Measurements from ENCODE around the gene KMO. TPM values are rescaled to one million over a fixed set of nuclear protein-coding genes. Genes with fewer than 3 reads are reported as not detected.

KMO gene
- total and polyA plus RNA-seq, 2 of the 4 experiments (the other 2 are of a cell fraction), result not detected

DNA sequence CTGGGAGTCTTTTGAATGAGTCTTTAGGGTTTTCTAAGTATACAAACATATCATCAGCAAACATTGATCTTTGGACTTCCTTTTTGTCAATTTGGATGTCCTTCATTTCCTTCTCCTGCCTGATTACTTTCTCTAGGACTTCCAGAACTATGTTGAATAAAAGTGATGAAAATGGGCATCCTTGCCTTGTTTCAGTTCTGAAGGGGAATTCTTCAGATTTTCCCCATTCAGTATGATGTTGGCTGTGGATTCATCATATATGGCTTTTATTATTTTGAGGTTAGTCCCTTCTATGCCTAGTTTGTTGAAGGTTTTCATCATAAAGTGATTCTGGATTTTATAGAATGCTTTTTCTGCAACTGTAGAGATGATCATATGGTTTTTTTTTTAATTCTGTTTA, 42.0 kb downstream of the KMO start:
- H3K36me3 ChIP-seq (ENCODE audit: control insufficient read depth, insufficient read depth, low read length), result no peaks in the 10 kb centered on the region
- H4K5ac ChIP-seq (ENCODE audit: low read depth, low read length), result no peak overlapping the region
- in situ Hi-C loops (cut with MboI; ENCODE audit: low sequenced_read_pairs) (no loop called here), dilution Hi-C loops (cut with HindIII; ENCODE audit: low sequenced_read_pairs, unreplicated experiment) (no loop called here), intact Hi-C loops (cut with micrococcal nuclease) (no loop called here)
- no peaks in the 10 kb centered on the region for H4K20me1 ChIP-seq (ENCODE audit: insufficient read depth, low read length)
- H3K4me2 ChIP-seq (ENCODE audit: low read depth, low read length), result no peak overlapping the region
- no peak overlapping the region for H3K14ac ChIP-seq (replicated peaks; ENCODE audit: low read depth, low read length)
- no TSS peak for BruUV-seq (replicated peaks)
- ChIA-PET POLR2A (ENCODE audit: unreplicated experiment) (no interaction called here), CTCF (no interaction called here)
- no peak overlapping the region for H3K4ac ChIP-seq (ENCODE audit: low read depth, low read length)
- H3K9me3 ChIP-seq (ENCODE audit: control insufficient read depth, insufficient read depth, low read length), result no peaks in the 10 kb centered on the region
- H2BK5ac ChIP-seq (ENCODE audit: low read depth, low read length, poor library complexity, severe bottlenecking), result no peak overlapping the region
- TF ChIP-seq RCOR1 (IDR thresholded peaks at IDR 0.05; ENCODE audit: insufficient replicate concordance, low read length) (no peak), POLR2A (IDR thresholded peaks at IDR 0.05; ENCODE audit: low read depth, low read length) (no peak), RAD21 (IDR thresholded peaks at IDR 0.05; ENCODE audit: low read length) (no peak), MXI1 (IDR thresholded peaks at IDR 0.05; ENCODE audit: borderline replicate concordance, low read depth, low read length) (no peak), MAFK (IDR thresholded peaks at IDR 0.05; ENCODE audit: low read depth, low read length) (no peak), CEBPB (IDR thresholded peaks at IDR 0.05; ENCODE audit: low read depth, low read length) (no peak), FOS (IDR thresholded peaks at IDR 0.05; ENCODE audit: low read depth, low read length) (no peak), RFX5 (IDR thresholded peaks at IDR 0.05; ENCODE audit: low read depth, low read length) (no peak), CHD1 (IDR thresholded peaks at IDR 0.05; ENCODE audit: low read depth, low read length) (no peak)
- TF ChIP-seq, protein P1, sequence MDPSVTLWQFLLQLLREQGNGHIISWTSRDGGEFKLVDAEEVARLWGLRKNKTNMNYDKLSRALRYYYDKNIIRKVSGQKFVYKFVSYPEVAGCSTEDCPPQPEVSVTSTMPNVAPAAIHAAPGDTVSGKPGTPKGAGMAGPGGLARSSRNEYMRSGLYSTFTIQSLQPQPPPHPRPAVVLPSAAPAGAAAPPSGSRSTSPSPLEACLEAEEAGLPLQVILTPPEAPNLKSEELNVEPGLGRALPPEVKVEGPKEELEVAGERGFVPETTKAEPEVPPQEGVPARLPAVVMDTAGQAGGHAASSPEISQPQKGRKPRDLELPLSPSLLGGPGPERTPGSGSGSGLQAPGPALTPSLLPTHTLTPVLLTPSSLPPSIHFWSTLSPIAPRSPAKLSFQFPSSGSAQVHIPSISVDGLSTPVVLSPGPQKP (IDR thresholded peaks at IDR 0.05; ENCODE audit: borderline replicate concordance, low read depth, low read length), result no peak
- H2AK5ac ChIP-seq (ENCODE audit: low read depth, low read length), result no peak overlapping the region
- H2BK20ac ChIP-seq (ENCODE audit: low read depth, low read length), result no peak overlapping the region
- no peak overlapping the region for H3K18ac ChIP-seq (ENCODE audit: low read depth, low read length)
- H3K27ac ChIP-seq (ENCODE audit: insufficient read depth, low read length), result no peak overlapping the region
- H2BK120ac ChIP-seq (ENCODE audit: low read depth, low read length), result no peak overlapping the region
- H3K23ac ChIP-seq (ENCODE audit: low read depth, low read length), result no peak overlapping the region
- H3K4me3 ChIP-seq (ENCODE audit: insufficient read depth, low read depth, low read length), result no peak overlapping the region
- H3K9me1 ChIP-seq (ENCODE audit: insufficient read depth, low read length), result no peaks in the 10 kb centered on the region
- no peak overlapping the region for H3K56ac ChIP-seq (ENCODE audit: extremely low read depth, insufficient read depth, low read length)
- H2AFZ ChIP-seq (replicated peaks; ENCODE audit: low read length, poor library complexity), result no peak overlapping the region
- H4K91ac ChIP-seq (ENCODE audit: insufficient read depth, low read depth, low read length), result no peak overlapping the region
- no peak overlapping the region for H2BK15ac ChIP-seq (ENCODE audit: low read depth, low read length)
- no peak for DNase-seq
- no peaks in the 10 kb centered on the region for H3K27me3 ChIP-seq (ENCODE audit: control insufficient read depth, insufficient read depth, low read length)
- H4K8ac ChIP-seq (ENCODE audit: low read depth in 2 of 2, low read length in 2 of 2), result no peak overlapping the region
- H3K79me1 ChIP-seq (ENCODE audit: low read depth in 1 of 2, low read length in 2 of 2), result no peaks in the 10 kb centered on the region
- no peak overlapping the region for H3K9ac ChIP-seq (ENCODE audit: low read depth, low read length)
- no peak for ATAC-seq (ENCODE audit: low read depth)
- H2AK9ac ChIP-seq (replicated peaks; ENCODE audit: low read depth, low read length, poor library complexity), result no peak overlapping the region
- no peaks in the 10 kb centered on the region for H3K4me1 ChIP-seq (ENCODE audit: control insufficient read depth, insufficient read depth, low read length)

Measured in IMR-90 (cell line).